SK-N-SH (cell line): ENCODE data around the gene NCK1.

ENCODE experiments used
- FOXM1 ChIP-seq: IDR thresholded peaks from 2 replicates; pipeline ENCODE4 v1.4.0; 2012; ENCODE audit warnings: low read depth, mild to moderate bottlenecking
- MEF2A ChIP-seq: IDR thresholded peaks from 2 replicates; pipeline ENCODE4 v1.4.0; 2012; ENCODE audit warnings: low read depth, borderline replicate concordance
- POLR2AphosphoS5 ChIP-seq: IDR thresholded peaks from 2 replicates; pipeline ENCODE4 v1.6.1; 2012; ENCODE audit warnings: low read depth, low read length
- TEAD4 ChIP-seq: IDR thresholded peaks from 2 replicates; pipeline ENCODE4 v1.4.0; 2012; ENCODE audit warnings: mild to moderate bottlenecking, borderline replicate concordance; ENCODE audit not compliant: insufficient read depth
- TF ChIP-seq, protein P1 (sequence below): fragments of 200-600 bp; sonication (generic); IDR thresholded peaks from 2 replicates; pipeline ENCODE4 v1.6.1; 2017; ENCODE audit warnings: antibody characterized with exemption, mild to moderate bottlenecking, moderate library complexity
- TF ChIP-seq, protein P2 (sequence below): fragments of 150-350 bp; IDR thresholded peaks from 2 replicates; pipeline ENCODE4 v1.6.1; 2017; ENCODE audit warnings: antibody characterized with exemption, low read length, low read depth, borderline replicate concordance

DNA sequence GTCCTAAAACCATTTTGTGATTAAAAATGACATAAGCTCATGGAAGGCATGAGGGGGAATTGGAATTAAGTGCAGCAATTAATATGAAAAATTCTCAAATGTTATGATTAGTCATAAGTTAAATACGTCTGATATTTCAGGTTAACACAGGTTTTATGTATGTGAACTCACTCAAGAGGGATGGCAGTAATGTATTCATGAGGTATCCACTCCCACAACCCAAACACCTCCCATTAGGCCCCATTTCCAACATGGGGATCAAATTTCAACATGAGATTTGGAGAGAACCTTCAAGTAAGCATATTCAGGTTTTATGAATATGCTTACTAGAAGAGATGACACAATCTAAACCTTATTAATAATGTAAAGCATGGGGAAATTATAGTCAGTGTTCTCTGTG lies 54.2 kb downstream of the NCK1 start:
- TF ChIP-seq POLR2AphosphoS5 (no peak), TEAD4 (no peak), FOXM1 (no peak), MEF2A (no peak)
- TF ChIP-seq, protein P1, sequence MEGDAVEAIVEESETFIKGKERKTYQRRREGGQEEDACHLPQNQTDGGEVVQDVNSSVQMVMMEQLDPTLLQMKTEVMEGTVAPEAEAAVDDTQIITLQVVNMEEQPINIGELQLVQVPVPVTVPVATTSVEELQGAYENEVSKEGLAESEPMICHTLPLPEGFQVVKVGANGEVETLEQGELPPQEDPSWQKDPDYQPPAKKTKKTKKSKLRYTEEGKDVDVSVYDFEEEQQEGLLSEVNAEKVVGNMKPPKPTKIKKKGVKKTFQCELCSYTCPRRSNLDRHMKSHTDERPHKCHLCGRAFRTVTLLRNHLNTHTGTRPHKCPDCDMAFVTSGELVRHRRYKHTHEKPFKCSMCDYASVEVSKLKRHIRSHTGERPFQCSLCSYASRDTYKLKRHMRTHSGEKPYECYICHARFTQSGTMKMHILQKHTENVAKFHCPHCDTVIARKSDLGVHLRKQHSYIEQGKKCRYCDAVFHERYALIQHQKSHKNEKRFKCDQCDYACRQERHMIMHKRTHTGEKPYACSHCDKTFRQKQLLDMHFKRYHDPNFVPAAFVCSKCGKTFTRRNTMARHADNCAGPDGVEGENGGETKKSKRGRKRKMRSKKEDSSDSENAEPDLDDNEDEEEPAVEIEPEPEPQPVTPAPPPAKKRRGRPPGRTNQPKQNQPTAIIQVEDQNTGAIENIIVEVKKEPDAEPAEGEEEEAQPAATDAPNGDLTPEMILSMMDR = no peak
- TF ChIP-seq, protein P2, sequence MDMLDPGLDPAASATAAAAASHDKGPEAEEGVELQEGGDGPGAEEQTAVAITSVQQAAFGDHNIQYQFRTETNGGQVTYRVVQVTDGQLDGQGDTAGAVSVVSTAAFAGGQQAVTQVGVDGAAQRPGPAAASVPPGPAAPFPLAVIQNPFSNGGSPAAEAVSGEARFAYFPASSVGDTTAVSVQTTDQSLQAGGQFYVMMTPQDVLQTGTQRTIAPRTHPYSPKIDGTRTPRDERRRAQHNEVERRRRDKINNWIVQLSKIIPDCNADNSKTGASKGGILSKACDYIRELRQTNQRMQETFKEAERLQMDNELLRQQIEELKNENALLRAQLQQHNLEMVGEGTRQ = no peak
